ENCODE data around the gene TMEM200A.

The TMEM200A gene

GRCh38 chr6:130395164-130395563, 29.3 kb downstream of the TMEM200A start:
- no peak overlapping the region for H3K4me3 ChIP-seq (ENCODE audit: low read length in 2 of 2)
- H3K36me3 ChIP-seq (ENCODE audit: control insufficient read depth in 2 of 2, insufficient read depth in 2 of 2, low read length in 2 of 2) = no peaks in the 10 kb centered on the region
- H3K9ac ChIP-seq (ENCODE audit: low read length in 2 of 2) = no peak overlapping the region

DNA sequence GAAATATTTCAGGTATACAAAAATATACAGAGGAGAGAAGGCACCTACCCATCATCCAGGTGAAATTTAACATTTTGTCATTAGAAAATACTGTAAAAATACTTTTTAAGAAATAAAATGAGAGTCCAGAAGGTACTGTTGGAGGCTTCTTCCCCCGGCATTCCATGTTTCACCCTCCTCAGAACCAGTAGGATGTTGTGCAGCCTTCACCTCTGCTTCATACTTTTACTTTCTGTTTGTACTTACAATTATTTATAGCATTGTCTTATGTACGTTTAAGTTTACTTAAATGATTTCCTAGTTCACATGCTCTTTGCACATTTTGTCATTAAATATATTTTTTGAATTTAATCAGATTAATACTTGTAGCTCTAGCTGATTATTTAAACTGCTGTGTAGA, 30.9 kb downstream of the TMEM200A start:
- Histone ChIP-seq H3K4me1 (ENCODE audit: control insufficient read depth, insufficient read depth, low read length) (no peaks in the 10 kb centered on the region), H3K4me3 (ENCODE audit: low read length in 2 of 2) (no peak overlapping the region), H3K27ac (ENCODE audit: low read length) (no peak overlapping the region), H3K36me3 (ENCODE audit: control insufficient read depth in 2 of 2, insufficient read depth in 2 of 2, low read length in 2 of 2) (no peaks in the 10 kb centered on the region), H3K9ac (ENCODE audit: low read length in 2 of 2) (no peak overlapping the region), H3K9me3 (ENCODE audit: control insufficient read depth in 2 of 2, low read length in 2 of 2) (no peaks in the 10 kb centered on the region), H3K27me3 (ENCODE audit: control insufficient read depth in 1 of 2, insufficient read depth in 2 of 2, low read length in 2 of 2) (no peaks in the 10 kb centered on the region)

More at GRCh38 chr6:130395164-130395563, 29.3 kb downstream of the TMEM200A start:
- Histone ChIP-seq H3K4me1 (ENCODE audit: control insufficient read depth, insufficient read depth, low read length) (no peaks in the 10 kb centered on the region), H3K9me3 (ENCODE audit: control insufficient read depth in 2 of 2, low read length in 2 of 2) (no peaks in the 10 kb centered on the region), H3K27me3 (ENCODE audit: control insufficient read depth in 1 of 2, insufficient read depth in 2 of 2, low read length in 2 of 2) (no peaks in the 10 kb centered on the region), H3K27ac (ENCODE audit: low read length) (no peak overlapping the region)

DNA sequence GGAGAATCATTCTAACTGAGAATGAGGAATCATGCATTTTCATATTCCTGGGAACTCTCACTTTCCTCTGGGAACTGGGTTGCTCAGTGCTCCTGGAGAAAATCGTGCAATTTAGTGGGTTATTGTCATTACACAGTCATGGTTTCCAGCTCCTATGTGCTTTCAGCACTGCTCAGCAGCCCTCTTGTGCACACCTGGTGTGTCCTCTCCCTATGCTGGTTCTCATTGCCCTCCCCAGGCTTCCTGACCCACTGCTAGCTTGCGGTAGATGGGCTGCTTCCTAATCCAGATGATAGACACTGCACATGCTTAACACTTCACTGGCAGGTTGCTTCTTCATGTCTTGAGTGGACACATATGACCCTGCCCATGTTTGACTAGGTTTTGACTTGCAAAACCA, 39.7 kb downstream of the TMEM200A start:
- Histone ChIP-seq H3K27ac (ENCODE audit: low read length) (no peak overlapping the region), H3K4me1 (ENCODE audit: control insufficient read depth, insufficient read depth, low read length) (no peaks in the 10 kb centered on the region), H3K36me3 (ENCODE audit: control insufficient read depth in 2 of 2, insufficient read depth in 2 of 2, low read length in 2 of 2) (no peaks in the 10 kb centered on the region), H3K9ac (ENCODE audit: low read length in 2 of 2) (no peak overlapping the region), H3K4me3 (ENCODE audit: low read length in 2 of 2) (no peak overlapping the region), H3K9me3 (ENCODE audit: control insufficient read depth in 2 of 2, low read length in 2 of 2) (no peaks in the 10 kb centered on the region), H3K27me3 (ENCODE audit: control insufficient read depth in 1 of 2, insufficient read depth in 2 of 2, low read length in 2 of 2) (no peaks in the 10 kb centered on the region)

DNA sequence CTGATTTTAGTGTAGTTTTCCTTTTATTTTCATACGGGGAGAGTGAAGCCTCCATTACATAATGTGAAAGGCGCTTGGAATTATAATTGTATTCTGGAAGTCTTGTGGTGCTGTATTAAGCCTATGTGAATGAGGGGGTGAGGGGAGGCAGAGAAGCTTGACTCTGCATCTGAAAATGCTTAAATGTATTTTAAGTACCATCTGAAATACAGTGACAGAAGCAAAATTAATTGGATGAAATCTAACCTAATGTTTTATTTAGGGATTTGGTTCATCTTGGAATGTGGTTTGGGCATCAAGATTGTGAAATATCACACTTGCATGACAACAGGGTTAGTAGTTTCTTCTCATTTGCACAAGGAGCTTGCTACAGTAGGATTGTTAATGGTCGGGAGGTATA, 41.2 kb downstream of the TMEM200A start:
- Histone ChIP-seq H3K4me1 (ENCODE audit: control insufficient read depth, insufficient read depth, low read length) (no peaks in the 10 kb centered on the region), H3K4me3 (ENCODE audit: low read length in 2 of 2) (no peak overlapping the region), H3K27ac (ENCODE audit: low read length) (no peak overlapping the region), H3K9ac (ENCODE audit: low read length in 2 of 2) (no peak overlapping the region), H3K36me3 (ENCODE audit: control insufficient read depth in 2 of 2, insufficient read depth in 2 of 2, low read length in 2 of 2) (no peaks in the 10 kb centered on the region), H3K27me3 (ENCODE audit: control insufficient read depth in 1 of 2, insufficient read depth in 2 of 2, low read length in 2 of 2) (no peaks in the 10 kb centered on the region), H3K9me3 (ENCODE audit: control insufficient read depth in 2 of 2, low read length in 2 of 2) (no peaks in the 10 kb centered on the region)

- H3K36me3 ChIP-seq (ENCODE audit: control insufficient read depth in 2 of 2, insufficient read depth in 2 of 2, low read length in 2 of 2) = no peaks in the 10 kb centered on the region
- H3K27ac ChIP-seq (ENCODE audit: low read length) = no peak overlapping the region
- no peaks in the 10 kb centered on the region for H3K4me1 ChIP-seq (ENCODE audit: control insufficient read depth, insufficient read depth, low read length)
- H3K27me3 ChIP-seq (ENCODE audit: control insufficient read depth in 1 of 2, insufficient read depth in 2 of 2, low read length in 2 of 2) = no peaks in the 10 kb centered on the region
- H3K4me3 ChIP-seq (ENCODE audit: low read length in 2 of 2) = no peak overlapping the region
- H3K9ac ChIP-seq (ENCODE audit: low read length in 2 of 2) = no peak overlapping the region
- H3K9me3 ChIP-seq (ENCODE audit: control insufficient read depth in 2 of 2, low read length in 2 of 2) = no peaks in the 10 kb centered on the region
These were observed 43.7 kb downstream of the TMEM200A start for GRCh38 chr6:130409418-130410100.

- no peak overlapping the region for H3K9ac ChIP-seq (ENCODE audit: low read length in 2 of 2)
- no peaks in the 10 kb centered on the region for H3K4me1 ChIP-seq (ENCODE audit: control insufficient read depth, insufficient read depth, low read length)
- H3K9me3 ChIP-seq (ENCODE audit: control insufficient read depth in 2 of 2, low read length in 2 of 2) = no peaks in the 10 kb centered on the region
- no peaks in the 10 kb centered on the region for H3K36me3 ChIP-seq (ENCODE audit: control insufficient read depth in 2 of 2, insufficient read depth in 2 of 2, low read length in 2 of 2)
- H3K27ac ChIP-seq (ENCODE audit: low read length) = no peak overlapping the region
- no peaks in the 10 kb centered on the region for H3K27me3 ChIP-seq (ENCODE audit: control insufficient read depth in 1 of 2, insufficient read depth in 2 of 2, low read length in 2 of 2)
- no peak overlapping the region for H3K4me3 ChIP-seq (ENCODE audit: low read length in 2 of 2)
These were observed 45.7 kb downstream of the TMEM200A start for GRCh38 chr6:130411481-130411880.

DNA sequence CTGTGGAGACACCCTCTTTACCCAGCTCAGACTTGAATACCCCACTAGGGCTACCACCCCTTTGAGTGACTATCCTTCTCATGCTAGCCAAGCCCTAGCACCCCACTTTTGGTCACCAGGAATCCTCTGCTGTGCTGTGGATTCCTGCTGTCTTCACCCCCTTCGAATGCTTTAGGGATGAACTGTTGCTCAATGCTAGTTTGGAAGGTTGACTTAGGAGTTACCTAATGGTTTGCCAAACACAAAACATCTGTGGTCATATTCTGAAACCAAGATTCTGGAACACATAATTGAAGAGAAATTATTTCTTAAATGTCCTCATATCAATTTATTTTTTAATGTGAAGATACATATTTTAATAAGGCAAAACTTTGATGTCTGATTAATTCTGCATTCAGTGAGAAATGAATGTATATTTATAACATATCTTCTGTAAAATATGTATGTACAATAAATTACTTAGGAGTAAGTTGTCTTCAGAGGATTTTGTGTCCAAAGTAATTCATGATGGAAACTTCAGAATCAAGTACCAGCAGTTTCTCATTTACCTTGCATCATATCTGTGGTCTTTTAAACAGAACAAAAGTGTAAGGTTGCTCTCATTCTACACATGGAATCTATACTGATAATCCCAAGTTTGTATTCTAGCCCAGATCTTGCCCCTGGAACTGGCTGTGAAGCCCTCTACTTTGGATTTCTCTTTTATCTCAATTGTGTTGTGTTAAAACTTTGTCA, 46.9 kb downstream of the TMEM200A start:
- Histone ChIP-seq H3K36me3 (ENCODE audit: control insufficient read depth in 2 of 2, insufficient read depth in 2 of 2, low read length in 2 of 2) (no peaks in the 10 kb centered on the region), H3K9me3 (ENCODE audit: control insufficient read depth in 2 of 2, low read length in 2 of 2) (no peaks in the 10 kb centered on the region), H3K4me3 (ENCODE audit: low read length in 2 of 2) (no peak overlapping the region), H3K4me1 (ENCODE audit: control insufficient read depth, insufficient read depth, low read length) (no peaks in the 10 kb centered on the region), H3K27ac (ENCODE audit: low read length) (no peak overlapping the region), H3K27me3 (ENCODE audit: control insufficient read depth in 1 of 2, insufficient read depth in 2 of 2, low read length in 2 of 2) (no peaks in the 10 kb centered on the region), H3K9ac (ENCODE audit: low read length in 2 of 2) (no peak overlapping the region)

- Histone ChIP-seq H3K4me1 (ENCODE audit: control insufficient read depth, insufficient read depth, low read length) (no peaks in the 10 kb centered on the region), H3K9me3 (ENCODE audit: control insufficient read depth in 2 of 2, low read length in 2 of 2) (no peaks in the 10 kb centered on the region), H3K4me3 (ENCODE audit: low read length in 2 of 2) (no peak overlapping the region), H3K9ac (ENCODE audit: low read length in 2 of 2) (no peak overlapping the region), H3K27me3 (ENCODE audit: control insufficient read depth in 1 of 2, insufficient read depth in 2 of 2, low read length in 2 of 2) (no peaks in the 10 kb centered on the region), H3K27ac (ENCODE audit: low read length) (no peak overlapping the region), H3K36me3 (ENCODE audit: control insufficient read depth in 2 of 2, insufficient read depth in 2 of 2, low read length in 2 of 2) (no peaks in the 10 kb centered on the region)
These were observed 52.1 kb downstream of the TMEM200A start for GRCh38 chr6:130417951-130418350.

GRCh38 chr6:130420911-130421310, 55.1 kb downstream of the TMEM200A start:
- Histone ChIP-seq H3K4me1 (ENCODE audit: control insufficient read depth, insufficient read depth, low read length) (no peaks in the 10 kb centered on the region), H3K9ac (ENCODE audit: low read length in 2 of 2) (no peak overlapping the region), H3K9me3 (ENCODE audit: control insufficient read depth in 2 of 2, low read length in 2 of 2) (no peaks in the 10 kb centered on the region), H3K27me3 (ENCODE audit: control insufficient read depth in 1 of 2, insufficient read depth in 2 of 2, low read length in 2 of 2) (no peaks in the 10 kb centered on the region), H3K36me3 (ENCODE audit: control insufficient read depth in 2 of 2, insufficient read depth in 2 of 2, low read length in 2 of 2) (no peaks in the 10 kb centered on the region), H3K27ac (ENCODE audit: low read length) (no peak overlapping the region), H3K4me3 (ENCODE audit: low read length in 2 of 2) (no peak overlapping the region)

GRCh38 chr6:130421585-130421984, 55.8 kb downstream of the TMEM200A start:
- no peak overlapping the region for H3K27ac ChIP-seq (ENCODE audit: low read length)
- no peaks in the 10 kb centered on the region for H3K36me3 ChIP-seq (ENCODE audit: control insufficient read depth in 2 of 2, insufficient read depth in 2 of 2, low read length in 2 of 2)
- H3K9me3 ChIP-seq (ENCODE audit: control insufficient read depth in 2 of 2, low read length in 2 of 2) = no peaks in the 10 kb centered on the region
- H3K4me1 ChIP-seq (ENCODE audit: control insufficient read depth, insufficient read depth, low read length) = no peaks in the 10 kb centered on the region
- no peaks in the 10 kb centered on the region for H3K27me3 ChIP-seq (ENCODE audit: control insufficient read depth in 1 of 2, insufficient read depth in 2 of 2, low read length in 2 of 2)
- no peak overlapping the region for H3K9ac ChIP-seq (ENCODE audit: low read length in 2 of 2)
- H3K4me3 ChIP-seq (ENCODE audit: low read length in 2 of 2) = no peak overlapping the region

- no peak overlapping the region for H3K4me3 ChIP-seq (ENCODE audit: low read length in 2 of 2)
- H3K9ac ChIP-seq (ENCODE audit: low read length in 2 of 2) = no peak overlapping the region
- H3K27me3 ChIP-seq (ENCODE audit: control insufficient read depth in 1 of 2, insufficient read depth in 2 of 2, low read length in 2 of 2) = no peaks in the 10 kb centered on the region
- H3K36me3 ChIP-seq (ENCODE audit: control insufficient read depth in 2 of 2, insufficient read depth in 2 of 2, low read length in 2 of 2) = no peaks in the 10 kb centered on the region
- no peak overlapping the region for H3K27ac ChIP-seq (ENCODE audit: low read length)
- H3K4me1 ChIP-seq (ENCODE audit: control insufficient read depth, insufficient read depth, low read length) = no peaks in the 10 kb centered on the region
- H3K9me3 ChIP-seq (ENCODE audit: control insufficient read depth in 2 of 2, low read length in 2 of 2) = no peaks in the 10 kb centered on the region
These were observed 57.2 kb downstream of the TMEM200A start for GRCh38 chr6:130423044-130423443.
